GM12864 (cell line): ENCODE data around the gene GMPS.
"Not testable (repeated sequence)": the region's sequence is repeated elsewhere in the genome, so short reads cannot be mapped to it uniquely, and the experiment has no call there.

Source experiments
- DNase-seq: peaks from one replicate; pipeline ENCODE4 v3.0.0-alpha.2; 2011; ENCODE audit warnings: low read depth
- H3K4me3 ChIP-seq: 2 replicates; pipeline ENCODE4 v1.5.1; 2011; ENCODE audit warnings: mild to moderate bottlenecking, low read depth, low read length, control low read depth
- CTCF ChIP-seq: IDR thresholded peaks from 2 replicates; pipeline ENCODE4 v1.5.1; 2011; ENCODE audit warnings: low read depth, mild to moderate bottlenecking, moderate library complexity, low read length, control low read depth, inconsistent platforms; ENCODE audit errors: missing control alignments

The GMPS gene

DNA sequence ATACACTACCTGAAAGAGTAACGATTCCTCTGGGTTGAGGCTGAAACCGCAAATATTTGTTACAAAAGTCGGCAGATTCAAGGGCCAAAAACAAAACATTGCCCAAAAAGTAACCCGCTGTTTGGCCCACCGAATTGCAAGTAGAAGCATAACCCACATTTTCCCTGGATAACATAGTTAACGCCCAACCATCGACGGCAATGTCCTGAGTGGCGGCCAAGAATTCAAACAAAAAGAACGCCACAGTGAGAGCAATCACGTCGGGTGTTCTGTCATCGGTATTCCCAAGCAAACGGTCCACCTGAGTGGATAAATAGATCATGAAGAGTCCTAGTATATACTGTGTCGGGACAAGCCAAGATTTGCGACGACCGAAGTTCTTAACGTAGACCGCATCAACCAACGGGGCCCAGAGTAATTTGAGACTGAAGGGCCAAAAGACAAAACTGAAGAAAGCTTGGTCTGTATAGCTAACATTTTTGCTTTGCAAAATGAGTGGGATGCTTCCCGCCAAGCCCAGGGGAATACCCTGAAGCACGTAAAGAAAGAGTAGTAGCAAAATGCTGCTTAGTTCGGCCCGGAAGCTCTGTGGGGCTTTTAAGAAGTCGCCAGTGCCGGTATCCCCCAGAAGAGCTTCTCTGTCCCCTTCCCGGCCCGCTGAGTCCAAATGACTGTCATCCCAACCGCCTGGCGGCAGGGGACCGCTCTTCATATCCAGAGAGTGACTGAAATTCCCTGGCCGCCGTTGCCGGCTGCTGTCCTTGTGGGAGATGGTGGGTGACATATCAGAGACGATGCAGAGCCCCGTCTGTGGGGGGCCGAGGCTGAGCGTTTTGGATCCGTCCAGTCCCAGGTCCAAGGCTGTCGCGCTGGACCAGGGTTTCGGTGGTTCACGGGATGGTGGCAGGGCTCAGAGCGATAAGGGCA lies 17.0 kb upstream of the GMPS start:
- no peak for TF ChIP-seq CTCF
- DNase-seq, result no peak
- peak overlapping the region; percentile 68 for H3K4me3 ChIP-seq

DNA sequence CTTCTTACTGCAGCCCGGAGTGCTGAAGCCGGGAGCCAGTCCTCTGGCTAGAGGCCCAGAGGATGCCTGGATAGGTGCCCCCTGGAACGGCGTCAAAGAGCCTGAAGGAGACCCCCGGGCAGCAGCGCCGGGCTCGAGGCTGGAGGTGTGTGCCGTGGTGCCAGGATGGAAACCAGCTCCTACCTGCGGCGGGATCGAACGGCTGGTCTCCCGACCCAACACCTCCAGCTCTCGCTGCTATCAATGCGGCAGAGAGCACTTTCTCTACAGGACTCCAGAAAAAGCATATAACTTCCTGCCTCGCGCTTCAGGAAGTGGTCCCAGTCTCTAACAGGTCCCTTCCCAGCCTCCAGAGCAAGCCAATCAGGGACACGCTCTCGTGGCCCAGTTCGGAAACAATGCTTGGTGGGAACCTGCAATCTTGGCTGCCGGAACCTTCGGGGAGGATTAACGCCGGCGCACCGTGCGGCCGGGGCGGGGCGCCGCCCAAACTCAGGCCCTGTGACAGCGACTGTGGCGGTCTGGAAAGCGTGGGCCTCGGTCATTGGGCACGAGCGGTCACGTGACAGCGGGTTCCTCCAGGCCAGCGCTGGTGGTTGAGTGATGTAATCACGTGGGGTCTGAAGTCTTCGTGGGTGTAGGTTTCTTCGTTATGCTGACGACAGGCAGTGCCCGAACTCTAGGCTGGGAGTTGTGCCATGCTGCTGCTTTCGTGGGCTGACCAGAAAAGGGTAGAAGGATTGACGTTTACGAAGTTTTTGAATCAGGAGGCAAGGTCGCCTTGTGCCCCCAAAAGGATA lies 16.1 kb upstream of the GMPS start, which contains the start of gene SLC33A1:
TSS of gene SLC33A1 (minus strand) at position 287 of the 800 bp plus-strand sequence. CDS start 430 bp downstream, outside the sequence.
- TF ChIP-seq CTCF, result no peak
- peak; percentile 99 for DNase-seq
- peak within 1 kb of the TSS; percentile 90 for H3K4me3 ChIP-seq

- TF ChIP-seq CTCF, result peak; percentile 10
- DNase-seq, result no peak
- no peak overlapping the region for H3K4me3 ChIP-seq
These were observed 10.6 kb upstream of the GMPS start for GRCh38 chr3:155859859-155860258.

- DNase-seq, H3K4me3 ChIP-seq: not testable (repeated sequence)
These were observed 10.0 kb upstream of the GMPS start for GRCh38 chr3:155860424-155860823.

GRCh38 chr3:155861476-155862183 lies 8.8 kb upstream of the GMPS start:
- no peak for DNase-seq
- no peak for TF ChIP-seq CTCF
- H3K4me3 ChIP-seq, result no peak overlapping the region

- DNase-seq, H3K4me3 ChIP-seq: not testable (repeated sequence)
These were observed 8.0 kb upstream of the GMPS start for GRCh38 chr3:155862290-155862982.

- H3K4me3 ChIP-seq, result no peak overlapping the region
- no peak for TF ChIP-seq CTCF
- DNase-seq, result no peak
These were observed 7.2 kb upstream of the GMPS start for GRCh38 chr3:155863072-155863784.
